HepG2 (cell line): ENCODE data around the gene GUSB. TPM values are rescaled to one million over a fixed set of nuclear protein-coding genes. Genes with fewer than 3 reads are reported as not detected.

ENCODE experiments used
- ATAC-seq: fragments of 200-7000 bp; cut with Tn5 transposase; 3 replicates; pipeline ENCODE4 v1.9.1; 2020; ENCODE audit warnings: mild to moderate bottlenecking, moderate library complexity
- BruUV-seq: library from RNA; stranded (reverse); fragments of 400-500 nt; replicated peaks from 2 replicates; lab custom pipeline; 2021; lab: Mats Ljungman, UMichigan
- CTCF ChIA-PET: fragments of 300-600 bp; formaldehyde crosslinking; extraction: SDS; loops from one replicate; lab custom pipeline; 2021; ENCODE audit warnings: low total read pairs, inconsistent platforms, low intra/inter-chr PET ratio; lab: Yijun Ruan, JAX
- POLR2A ChIA-PET: fragments of 350-600 bp; sonication (Branson Sonifier 250); formaldehyde crosslinking; loops from one replicate; lab custom pipeline; 2020; ENCODE audit warnings: antibody characterized with exemption, inconsistent platforms; lab: Yijun Ruan, JAX
- DNase-seq: peaks from one replicate; pipeline ENCODE4 v3.0.0-alpha.2; 2015; ENCODE audit warnings: low spot score
- FAIRE-seq: peaks from 3 replicates; lab custom pipeline; 2011; peaks lifted over from hg19 to GRCh38; lab: Jason Lieb, UNC
- H2AFZ ChIP-seq: one replicate; pipeline ENCODE4 v1.6.1; 2011; ENCODE audit warnings: low read length, inconsistent platforms
- H3K27ac ChIP-seq: fragments of 300-600 bp; 3 replicates; pipeline ENCODE4 v1.8.0; 2011; ENCODE audit warnings: mixed run types, mild to moderate bottlenecking, mixed read lengths, low read length, inconsistent platforms; ENCODE audit not compliant: insufficient read depth; ENCODE audit errors: extremely low read length
- H3K27me3 ChIP-seq, 2 experiments: fragments of 200-600 bp in 1 of 2; 2 replicates in 1 of 2; 3 replicates in 1 of 2; pipeline versions ENCODE4 v1.6.0 to v1.8.0; 2011; ENCODE audit warnings: low read length in 2 of 2, mild to moderate bottlenecking in 2 of 2, moderate library complexity in 2 of 2, inconsistent platforms in 1 of 2; ENCODE audit not compliant: insufficient read depth in 2 of 2, control insufficient read depth in 1 of 2
- H3K36me3 ChIP-seq, 2 experiments: fragments of 200-600 bp in 1 of 2; replicated peaks in 1 of 2; 2 replicates in 1 of 2; 3 replicates in 1 of 2; pipeline versions ENCODE4 v1.5.1 to v1.8.0; 2011; ENCODE audit warnings: low read length in 2 of 2, inconsistent platforms in 1 of 2; ENCODE audit not compliant: insufficient read depth in 2 of 2, control insufficient read depth in 1 of 2
- H3K4me1 ChIP-seq: 2 replicates; pipeline ENCODE4 v1.5.1; 2012; ENCODE audit warnings: low read length, inconsistent platforms; ENCODE audit not compliant: insufficient read depth
- H3K4me2 ChIP-seq: 2 replicates; pipeline ENCODE4 v1.6.0; 2011; ENCODE audit warnings: low read depth, low read length, inconsistent platforms
- H3K4me3 ChIP-seq, 3 experiments: fragments of 200-600 bp in 1 of 3; sonication (generic), shearing (Covaris generic) in 1 of 3; replicated peaks in 1 of 3; 2 replicates each; pipeline ENCODE4 v1.5.1; 2011 to 2016; ENCODE audit warnings: low read length in 3 of 3, inconsistent platforms in 2 of 3, low read depth in 2 of 3, mild to moderate bottlenecking in 2 of 3, control low read depth in 1 of 3, mixed read lengths in 1 of 3; ENCODE audit not compliant: insufficient read depth in 1 of 3
- H3K79me2 ChIP-seq: one replicate; pipeline ENCODE4 v1.6.1; 2011; ENCODE audit warnings: low read length, inconsistent platforms; ENCODE audit not compliant: insufficient read depth
- H3K9ac ChIP-seq: 2 replicates; pipeline ENCODE4 v1.6.0; 2011; ENCODE audit warnings: mild to moderate bottlenecking, low read depth, low read length, inconsistent platforms; ENCODE audit not compliant: insufficient read depth
- H3K9me3 ChIP-seq: 2 replicates; pipeline ENCODE4 v1.5.1; 2012; ENCODE audit warnings: mild to moderate bottlenecking, low read length
- H4K20me1 ChIP-seq: 2 replicates; pipeline ENCODE4 v1.6.0; 2011; ENCODE audit warnings: inconsistent platforms, mild to moderate bottlenecking, low read length, moderate library complexity; ENCODE audit not compliant: insufficient read depth
- CSRNP1 ChIP-seq: sonication (generic); formaldehyde crosslinking; IDR thresholded peaks from 2 replicates; pipeline ENCODE4 v1.8.1; 2023; ENCODE audit warnings: mild to moderate bottlenecking, missing genetic modification reagents
- KIAA2018 ChIP-seq: sonication (generic); formaldehyde crosslinking; IDR thresholded peaks from 2 replicates; pipeline ENCODE4 v1.5.0; 2020; ENCODE audit warnings: mild to moderate bottlenecking, missing genetic modification reagents, borderline replicate concordance
- MTA3 ChIP-seq: sonication (generic); formaldehyde crosslinking; IDR thresholded peaks from 2 replicates; pipeline ENCODE4 v1.4.0; 2020; ENCODE audit warnings: missing genetic modification reagents
- PREB ChIP-seq: sonication (generic); formaldehyde crosslinking; IDR thresholded peaks from 2 replicates; pipeline ENCODE4 v1.4.0; 2020; ENCODE audit warnings: missing genetic modification reagents
- TCF7 ChIP-seq: sonication (generic); IDR thresholded peaks from 2 replicates; pipeline ENCODE4 v1.6.1; 2016; ENCODE audit warnings: antibody characterized with exemption, low read depth
- ZNF710 ChIP-seq: sonication (generic); formaldehyde crosslinking; IDR thresholded peaks from 2 replicates; pipeline ENCODE4 v1.5.0; 2020; ENCODE audit warnings: mild to moderate bottlenecking, missing genetic modification reagents, borderline replicate concordance
- WGBS: methylation state at CpG from one replicate; pipeline ENCODE4 v1.1.6; 2017; ENCODE audit warnings: low lambda C conversion rate; 5-methylcytosine and 5-hydroxymethylcytosine counted together
- in situ Hi-C: cut with HindIII; loops from 2 replicates; pipeline ENCODE4 v1.10.0; 2017; ENCODE audit warnings: low pct_unique_long_range_greater_than_20kb; ENCODE audit not compliant: extremely low pct_ligation_motif_present
- intact Hi-C: fragments of 100-400 bp; cut with micrococcal nuclease; formaldehyde crosslinking; loops from one replicate; pipeline ENCODE4 v1.10.0; 2022; ENCODE audit not compliant: unreplicated experiment
- polyA plus RNA-seq, 8 experiments: library from polyadenylated mRNA; depleted of rRNA in 3 of 8; stranded (reverse) in 7 of 8; unstranded in 1 of 8; fragments of >200 nt; fragmentation: Illumina TruSeq in 4 of 8; extraction: Trizol in 4 of 8; gene quantifications; 2 replicates each; pipeline versions ENCODE4 v1.2.1 to v1.2.3, GENCODE V29; 2011 to 2016; ENCODE audit warnings: low read depth in 4 of 8, missing spikeins in 1 of 8, mixed read lengths in 1 of 8; ENCODE audit not compliant: insufficient read depth in 1 of 8
- total RNA-seq, 5 experiments: library from RNA; depleted of rRNA; stranded (reverse); fragments of >200 nt; fragmentation: Illumina TruSeq; extraction: Trizol; gene quantifications; 2 replicates each; pipeline ENCODE4 v1.2.3, GENCODE V29; 2016; ENCODE audit warnings: low read depth in 1 of 5

GUSB gene
- total and polyA plus RNA-seq, 2 of the 13 experiments (the other 11 are each of a cell fraction or from before 2014, with no cell fraction given): 18.8 to 60.0 TPM

GRCh38 chr7:65925040-65925439 is 57.0 kb downstream of the GUSB start (continued):
- TF ChIP-seq KIAA2018 (CRISPR knock-in tag): no peak

- Histone ChIP-seq H3K27me3 (no peaks in the 10 kb centered on the region), H4K20me1 (peaks cover 8% of the 10 kb centered on the region), H2AFZ (no peak overlapping the region), H3K27ac (no peak overlapping the region), H3K9ac (no peak overlapping the region), H3K4me1 (peaks cover 31% of the 10 kb centered on the region), H3K79me2 (no peaks in the 10 kb centered on the region), H3K4me2 (no peak overlapping the region), H3K36me3 (no peaks in the 10 kb centered on the region), H3K4me3 (no peak overlapping the region), H3K9me3 (no peaks in the 10 kb centered on the region)
- WGBS: 95% methylated on average over 4 of the region's 4 CpGs
- FAIRE-seq (no peak), DNase-seq (no peak), ATAC-seq (no peak)
- no TSS peak for BruUV-seq
- CTCF ChIA-PET: no interaction called here
- intact Hi-C loops: no loop called here
- POLR2A ChIA-PET: no interaction called here
- TF ChIP-seq ZNF710 (no peak), CSRNP1 (CRISPR knock-in tag) (no peak), MTA3 (no peak), PREB (CRISPR knock-in tag) (no peak), TCF7 (no peak)
- in situ Hi-C loops: no loop called here
These were observed 57.8 kb downstream of the GUSB start for GRCh38 chr7:65924193-65924592.
